Cerebellar nuclear complex (tissue), 1 donor: ENCODE results near the gene MBD5.

Experiments
- DNase-seq, 2 experiments: peaks; one replicate each; lab custom pipeline; 2025; lab: John Stamatoyannopoulos, UW

MBD5 gene

GRCh38 chr2:148231858-148232257 lies 211.0 kb downstream of the MBD5 start:
- no peak for DNase-seq

- no peak for DNase-seq
Observed at GRCh38 chr2:148234143-148234542, 213.3 kb downstream of the MBD5 start.

- DNase-seq = no peak
Observed at GRCh38 chr2:148237911-148238310, 217.0 kb downstream of the MBD5 start.

GRCh38 chr2:148238561-148238960 lies 217.7 kb downstream of the MBD5 start:
- DNase-seq = no peak

- DNase-seq = no peak
Observed at GRCh38 chr2:148240838-148241237, 219.9 kb downstream of the MBD5 start.

- DNase-seq = no peak
Observed at GRCh38 chr2:148244593-148245292, 223.9 kb downstream of the MBD5 start.

GRCh38 chr2:148251993-148252392 lies 231.1 kb downstream of the MBD5 start:
- DNase-seq = no peak

- DNase-seq = no peak
Observed at GRCh38 chr2:148252646-148253045, 231.8 kb downstream of the MBD5 start.

- no peak for DNase-seq
Observed at GRCh38 chr2:148253685-148254084, 232.8 kb downstream of the MBD5 start.

- no peak for DNase-seq
Observed at GRCh38 chr2:148255929-148256328, 235.0 kb downstream of the MBD5 start.

GRCh38 chr2:148257276-148257675 lies 236.4 kb downstream of the MBD5 start:
- no peak for DNase-seq

GRCh38 chr2:148258124-148258523 lies 237.2 kb downstream of the MBD5 start:
- DNase-seq = no peak

GRCh38 chr2:148259674-148260073 lies 238.8 kb downstream of the MBD5 start:
- no peak for DNase-seq

- no peak for DNase-seq
Observed at GRCh38 chr2:148263890-148264289, 243.0 kb downstream of the MBD5 start.

GRCh38 chr2:148273158-148273691 lies 252.3 kb downstream of the MBD5 start:
- no peak for DNase-seq

GRCh38 chr2:148279216-148279615 lies 258.3 kb downstream of the MBD5 start:
- DNase-seq = no peak

GRCh38 chr2:148282201-148282600 lies 261.3 kb downstream of the MBD5 start:
- DNase-seq = no peak

GRCh38 chr2:148292431-148292830 lies 271.5 kb downstream of the MBD5 start:
- DNase-seq = no peak

GRCh38 chr2:148298196-148298595 lies 277.3 kb downstream of the MBD5 start:
- DNase-seq = no peak

- no peak for DNase-seq
Observed at GRCh38 chr2:148299616-148300015, 278.7 kb downstream of the MBD5 start.

GRCh38 chr2:148300544-148300943 lies 279.7 kb downstream of the MBD5 start:
- DNase-seq = no peak

GRCh38 chr2:148301362-148301761 lies 280.5 kb downstream of the MBD5 start:
- DNase-seq = no peak

- no peak for DNase-seq
Observed at GRCh38 chr2:148302526-148302925, 281.6 kb downstream of the MBD5 start.

- no peak for DNase-seq
Observed at GRCh38 chr2:148303161-148303560, 282.3 kb downstream of the MBD5 start.
